IMR-90 (cell line): ENCODE data around the gene ENAH. TPM values are rescaled to one million over a fixed set of nuclear protein-coding genes. Genes with fewer than 3 reads are reported as not detected.

ENCODE experiments used
- ATAC-seq: fragments of 200-7000 bp; cut with Tn5 transposase; 2 replicates; pipeline ENCODE4 v1.9.1; 2020; ENCODE audit warnings: low read depth, mild to moderate bottlenecking, moderate library complexity
- BruUV-seq: library from RNA; stranded (reverse); fragments of 400-500 nt; replicated peaks from 2 replicates; lab custom pipeline; 2021; lab: Mats Ljungman, UMichigan
- CTCF ChIA-PET: fragments of 300-600 bp; formaldehyde crosslinking; extraction: SDS; loops from one replicate; lab custom pipeline; 2021; ENCODE audit warnings: antibody characterized with exemption; lab: Yijun Ruan, JAX
- POLR2A ChIA-PET: fragments of 300-600 bp; sonication (Branson Sonifier 250); formaldehyde crosslinking; loops from one replicate; lab custom pipeline; 2022; ENCODE audit warnings: antibody characterized with exemption; ENCODE audit not compliant: unreplicated experiment; lab: Charles Lee
- DNase-seq: peaks from one replicate; pipeline ENCODE4 v3.0.0; 2013
- H2AFZ ChIP-seq: replicated peaks from 2 replicates; pipeline ENCODE3; 2013; ENCODE audit warnings: low read length, mild to moderate bottlenecking; ENCODE audit not compliant: poor library complexity
- H2AK5ac ChIP-seq: 2 replicates; pipeline ENCODE4 v1.6.1; 2013; ENCODE audit warnings: low read depth, low read length, inconsistent platforms
- H2AK9ac ChIP-seq: replicated peaks from 2 replicates; pipeline ENCODE3; 2013; ENCODE audit warnings: mild to moderate bottlenecking, low read depth, low read length, moderate library complexity; ENCODE audit not compliant: poor library complexity
- H2BK120ac ChIP-seq: 2 replicates; pipeline ENCODE4 v1.6.1; 2013; ENCODE audit warnings: low read depth, low read length, inconsistent platforms
- H2BK15ac ChIP-seq: 3 replicates; pipeline ENCODE4 v1.6.1; 2013; ENCODE audit warnings: low read depth, low read length, inconsistent platforms
- H2BK20ac ChIP-seq: 2 replicates; pipeline ENCODE4 v1.6.1; 2013; ENCODE audit warnings: low read depth, mild to moderate bottlenecking, inconsistent platforms, low read length, moderate library complexity
- H2BK5ac ChIP-seq: 2 replicates; pipeline ENCODE4 v1.6.1; 2013; ENCODE audit warnings: mild to moderate bottlenecking, low read depth, low read length, inconsistent platforms; ENCODE audit not compliant: poor library complexity, severe bottlenecking
- H3K14ac ChIP-seq: replicated peaks from 2 replicates; pipeline ENCODE4 v1.6.1; 2013; ENCODE audit warnings: low read depth, low read length, inconsistent platforms
- H3K18ac ChIP-seq: 2 replicates; pipeline ENCODE4 v1.6.1; 2013; ENCODE audit warnings: low read depth, low read length, control low read depth
- H3K23ac ChIP-seq: 2 replicates; pipeline ENCODE4 v1.6.1; 2013; ENCODE audit warnings: low read depth, low read length, inconsistent platforms
- H3K27ac ChIP-seq: 2 replicates; pipeline ENCODE4 v1.5.1; 2013; ENCODE audit warnings: mild to moderate bottlenecking, control low read depth, low read length; ENCODE audit not compliant: insufficient read depth
- H3K27me3 ChIP-seq: 2 replicates; pipeline ENCODE4 v1.6.1; 2013; ENCODE audit warnings: low read length; ENCODE audit not compliant: control insufficient read depth, insufficient read depth
- H3K36me3 ChIP-seq: 2 replicates; pipeline ENCODE4 v1.6.1; 2013; ENCODE audit warnings: low read length, mixed read lengths; ENCODE audit not compliant: control insufficient read depth, insufficient read depth
- H3K4ac ChIP-seq: 2 replicates; pipeline ENCODE4 v1.6.1; 2013; ENCODE audit warnings: low read depth, low read length, inconsistent platforms
- H3K4me1 ChIP-seq: 2 replicates; pipeline ENCODE4 v1.6.1; 2013; ENCODE audit warnings: low read length, mixed read lengths; ENCODE audit not compliant: control insufficient read depth, insufficient read depth
- H3K4me2 ChIP-seq: 2 replicates; pipeline ENCODE4 v1.6.1; 2013; ENCODE audit warnings: low read depth, mild to moderate bottlenecking, control low read depth, low read length, moderate library complexity
- H3K4me3 ChIP-seq: 2 replicates; pipeline ENCODE4 v1.5.1; 2013; ENCODE audit warnings: low read depth, mild to moderate bottlenecking, control low read depth, low read length, moderate library complexity; ENCODE audit not compliant: insufficient read depth
- H3K56ac ChIP-seq: 2 replicates; pipeline ENCODE4 v1.6.1; 2013; ENCODE audit warnings: low read length, inconsistent platforms; ENCODE audit not compliant: insufficient read depth; ENCODE audit errors: extremely low read depth
- H3K79me1 ChIP-seq, 2 experiments: 2 replicates each; pipeline ENCODE4 v1.6.1; 2013; ENCODE audit warnings: low read length in 2 of 2, inconsistent platforms in 1 of 2, low read depth in 1 of 2
- H3K9ac ChIP-seq: 2 replicates; pipeline ENCODE4 v1.6.1; 2013; ENCODE audit warnings: low read depth, low read length, control low read depth
- H3K9me1 ChIP-seq: 2 replicates; pipeline ENCODE4 v1.6.1; 2013; ENCODE audit warnings: low read length, inconsistent platforms; ENCODE audit not compliant: insufficient read depth
- H3K9me3 ChIP-seq: 2 replicates; pipeline ENCODE4 v1.6.1; 2013; ENCODE audit warnings: low read length; ENCODE audit not compliant: control insufficient read depth, insufficient read depth
- H4K20me1 ChIP-seq: 2 replicates; pipeline ENCODE4 v1.6.1; 2013; ENCODE audit warnings: low read length, inconsistent platforms; ENCODE audit not compliant: insufficient read depth
- H4K5ac ChIP-seq: 2 replicates; pipeline ENCODE4 v1.6.1; 2013; ENCODE audit warnings: mild to moderate bottlenecking, low read depth, low read length, control low read depth
- H4K8ac ChIP-seq, 2 experiments: 2 replicates each; pipeline ENCODE4 v1.6.1; 2013; ENCODE audit warnings: low read depth in 2 of 2, low read length in 2 of 2, control low read depth in 1 of 2, inconsistent platforms in 1 of 2
- H4K91ac ChIP-seq: 2 replicates; pipeline ENCODE4 v1.6.1; 2013; ENCODE audit warnings: low read depth, low read length, inconsistent platforms; ENCODE audit not compliant: insufficient read depth
- CEBPB ChIP-seq: IDR thresholded peaks from 2 replicates; pipeline ENCODE4 v1.6.1; 2012; ENCODE audit warnings: low read depth, low read length, improper control_type of control experiment
- MAFK ChIP-seq: IDR thresholded peaks from 2 replicates; pipeline ENCODE4 v1.6.1; 2012; ENCODE audit warnings: low read depth, low read length, improper control_type of control experiment
- NFE2L2 ChIP-seq: fragments of 150-350 bp; IDR thresholded peaks from 2 replicates; pipeline ENCODE4 v1.6.1; 2016; ENCODE audit warnings: low read depth, mild to moderate bottlenecking, low read length
- WGBS, 2 experiments: methylation state at CpG; one replicate each; pipeline versions ENCODE4 v1.1.5 to v1.1.7; 2013; ENCODE audit warnings: missing lambda C conversion rate in 2 of 2; ENCODE audit not compliant: insufficient read length in 1 of 2; ENCODE audit errors: extremely low coverage in 2 of 2; 5-methylcytosine and 5-hydroxymethylcytosine counted together
- dilution Hi-C: fragments of 300-500 bp; cut with HindIII; formaldehyde crosslinking; loops from one replicate; pipeline ENCODE4 v1.14.3; 2018; ENCODE audit warnings: low sequenced_read_pairs; ENCODE audit not compliant: unreplicated experiment
- in situ Hi-C: fragments of 300-500 bp; cut with MboI; formaldehyde crosslinking; loops from 3 replicates; pipeline ENCODE4 v1.14.3; 2019; ENCODE audit warnings: low sequenced_read_pairs, inconsistent platforms, mixed read lengths
- intact Hi-C: fragments of 100-400 bp; cut with micrococcal nuclease; formaldehyde crosslinking; loops from 2 replicates; pipeline ENCODE4 v1.10.0; 2022
- polyA plus RNA-seq, 3 experiments: library from polyadenylated mRNA; depleted of rRNA; stranded (reverse); fragments of >200 nt; gene quantifications; 2 replicates each; pipeline ENCODE4 v1.2.3, GENCODE V29; 2012; ENCODE audit warnings: low replicate concordance in 1 of 3
- total RNA-seq: library from RNA; depleted of rRNA; stranded (reverse); fragments of >200 nt; gene quantifications from 2 replicates; pipeline ENCODE4 v1.2.3, GENCODE V29; 2012

ENAH gene
- total and polyA plus RNA-seq, 2 of the 4 experiments (the other 2 are of a cell fraction): 61.3 to 86.9 TPM

DNA sequence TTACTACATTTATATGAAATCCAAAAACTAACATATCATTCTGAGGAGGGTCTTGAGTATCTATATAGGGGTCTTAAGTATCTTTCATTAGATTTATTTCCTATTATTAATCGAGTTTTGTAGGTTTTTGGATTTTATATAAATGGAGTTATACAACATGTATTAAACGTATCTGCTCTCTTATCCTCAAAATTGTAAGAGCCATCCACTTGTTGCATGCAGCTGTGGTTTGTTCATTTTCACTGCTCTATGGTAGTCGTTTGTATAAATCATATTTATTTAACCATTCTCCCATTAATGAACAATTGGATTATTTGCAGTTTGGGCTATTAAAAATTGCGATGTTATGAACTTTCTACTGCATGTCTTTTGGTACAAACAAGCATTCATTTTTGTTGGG lies 97.1 kb downstream of the ENAH start:
- in situ Hi-C loops (no loop called here), dilution Hi-C loops (no loop called here), intact Hi-C loops (no loop called here)
- no peak overlapping the region for H2AFZ ChIP-seq
- H3K18ac ChIP-seq: no peak overlapping the region
- BruUV-seq: no TSS peak
- no peak overlapping the region for H3K14ac ChIP-seq
- peaks cover 2% of the 10 kb centered on the region; the same call in 1 of the 2 replicates for H3K9me3 ChIP-seq
- no peak for DNase-seq
- H3K27ac ChIP-seq: no peak overlapping the region
- no peaks in the 10 kb centered on the region; the same call in 1 of the 2 replicates for H3K4me1 ChIP-seq
- H2BK20ac ChIP-seq: no peak overlapping the region
- no peak overlapping the region for H3K4me3 ChIP-seq
- no peak overlapping the region for H3K23ac ChIP-seq
- H3K4ac ChIP-seq: no peak overlapping the region
- no peak overlapping the region for H3K9ac ChIP-seq
- WGBS, 2 experiments: no CpG with 5 or more reads among the region's 4 CpGs
- no peak overlapping the region for H4K8ac ChIP-seq
- H3K9me1 ChIP-seq: no peaks in the 10 kb centered on the region
- H4K5ac ChIP-seq: no peak overlapping the region
- no peaks in the 10 kb centered on the region for H3K27me3 ChIP-seq
- TF ChIP-seq NFE2L2 (no peak), CEBPB (no peak), MAFK (no peak)
- H2AK5ac ChIP-seq: no peak overlapping the region
- H3K4me2 ChIP-seq: no peak overlapping the region
- H2BK120ac ChIP-seq: no peak overlapping the region
- POLR2A ChIA-PET: no interaction called here
- no peak for ATAC-seq
- peaks cover 6% of the 10 kb centered on the region for H3K36me3 ChIP-seq
- no peak overlapping the region for H2AK9ac ChIP-seq
- no peak overlapping the region for H3K56ac ChIP-seq
- peaks cover 3% of the 10 kb centered on the region; the same call in 1 of the 2 replicates for H4K20me1 ChIP-seq
- no peak overlapping the region for H2BK5ac ChIP-seq
- H3K79me1 ChIP-seq: peaks cover 18 to 27% of the 10 kb centered on the region in 2 experiments; a peak in 3 of 4 replicates
- CTCF ChIA-PET: no interaction called here
- no peak overlapping the region for H2BK15ac ChIP-seq
- H4K91ac ChIP-seq: no peak overlapping the region
